Left colon (tissue), 2 donors: ENCODE results near the gene OR51B4. TPM values are rescaled to one million over a fixed set of nuclear protein-coding genes. Genes with fewer than 3 reads are reported as not detected.
"Not testable (repeated sequence)": the region's sequence is repeated elsewhere in the genome, so short reads cannot be mapped to it uniquely, and the experiment has no call there.

Experiments
- ATAC-seq: fragments of 200-7000 bp; cut with Tn5 transposase; one replicate; pipeline ENCODE4 v1.9.1; 2020; ENCODE audit warnings: mild to moderate bottlenecking, moderate library complexity
- DNase-seq, 2 donors: peaks; one replicate each; pipeline ENCODE4 v3.0.0-alpha.2; 2020
- intact Hi-C, 2 donors: fragments of 100-400 bp; cut with DNase I in 1 of 2; cut with micrococcal nuclease in 1 of 2; formaldehyde crosslinking; loops; one replicate each; pipeline versions ENCODE4 v1.11.2 to v1.14.0; 2022; cut with DNase I, micrococcal nuclease
- total RNA-seq, 2 donors: library from RNA; stranded (reverse); fragmentation: NEBNext Ultra II Directional; extraction: Animal tissue kit (Norgen Biotek cat#: 25700); gene quantifications; one replicate each; pipeline ENCODE4 v1.2.1, GENCODE V29; 2021
- donor health status: DM: no; HTN: no; CAD: no.
- donor health status: DM: yes; HTN: yes; CAD: no.

OR51B4 gene
- total RNA-seq, 2 donors from 2014 or later = not detected

- ATAC-seq (no peak), DNase-seq (no peak)
- intact Hi-C loops = no loop called here
These were observed 3.3 kb downstream of the OR51B4 start for GRCh38 chr11:5298451-5298850.

- no peak for ATAC-seq
These were observed 3.9 kb downstream of the OR51B4 start for GRCh38 chr11:5297721-5298323.

GRCh38 chr11:5294342-5294995, 7.3 kb downstream of the OR51B4 start:
- intact Hi-C loops, DNase-seq, ATAC-seq: not testable (repeated sequence)

More at GRCh38 chr11:5297721-5298323, 3.9 kb downstream of the OR51B4 start:
- intact Hi-C loops = no loop called here
- no peak for DNase-seq

GRCh38 chr11:5293028-5293427, 8.7 kb downstream of the OR51B4 start:
- intact Hi-C loops = no loop called here
- no peak for ATAC-seq
- DNase-seq = no peak

GRCh38 chr11:5291207-5291838, 10.4 kb downstream of the OR51B4 start:
- DNase-seq (no peak), ATAC-seq (no peak)
- intact Hi-C loops = no loop called here

- intact Hi-C loops = no loop called here
- ATAC-seq = no peak
- DNase-seq = no peak
These were observed 11.6 kb downstream of the OR51B4 start for GRCh38 chr11:5290106-5290505.

- intact Hi-C loops = no loop called here
- ATAC-seq = no peak
These were observed 12.1 kb downstream of the OR51B4 start for GRCh38 chr11:5289696-5290095.

GRCh38 chr11:5288906-5289550, 12.7 kb downstream of the OR51B4 start:
- DNase-seq (no peak), ATAC-seq (no peak)
- intact Hi-C loops = no loop called here

More at GRCh38 chr11:5289696-5290095, 12.1 kb downstream of the OR51B4 start:
- no peak for DNase-seq

- no peak for DNase-seq
- intact Hi-C loops = no loop called here
- no peak for ATAC-seq
These were observed 13.4 kb downstream of the OR51B4 start for GRCh38 chr11:5288108-5288905.

- intact Hi-C loops = no loop called here
- no peak for ATAC-seq
- no peak for DNase-seq
These were observed 14.8 kb downstream of the OR51B4 start for GRCh38 chr11:5286901-5287300.

GRCh38 chr11:5286351-5286750, 15.4 kb downstream of the OR51B4 start:
- DNase-seq (no peak), ATAC-seq (no peak)
- intact Hi-C loops = no loop called here

GRCh38 chr11:5285703-5286340, 15.9 kb downstream of the OR51B4 start:
- intact Hi-C loops = no loop called here
- ATAC-seq (no peak), DNase-seq (no peak)

GRCh38 chr11:5284637-5285036, 17.1 kb downstream of the OR51B4 start:
- DNase-seq (no peak), ATAC-seq (no peak)
- intact Hi-C loops = no loop called here

GRCh38 chr11:5283882-5284281, 17.9 kb downstream of the OR51B4 start:
- DNase-seq (no peak), ATAC-seq (no peak)
- intact Hi-C loops = no loop called here

GRCh38 chr11:5283086-5283485, 18.7 kb downstream of the OR51B4 start:
- DNase-seq = no peak
- intact Hi-C loops = no loop called here
- ATAC-seq = no peak

- DNase-seq (no peak), ATAC-seq (no peak)
- intact Hi-C loops = no loop called here
These were observed 19.1 kb downstream of the OR51B4 start for GRCh38 chr11:5282628-5283027.

- DNase-seq = no peak
- intact Hi-C loops = no loop called here
- no peak for ATAC-seq
These were observed 20.1 kb downstream of the OR51B4 start for GRCh38 chr11:5281596-5281995.

GRCh38 chr11:5280582-5281102, 21.1 kb downstream of the OR51B4 start:
- intact Hi-C loops = no loop called here
- no peak for ATAC-seq
- no peak for DNase-seq
